Umbilical cord (tissue), 2 donors: ENCODE measurements around the gene CCDC51. TPM values are rescaled to one million over a fixed set of nuclear protein-coding genes. Genes with fewer than 3 reads are reported as not detected.
A peak's percentile ranks its signal among the peaks of the same experiment; 100 is the strongest.
"Not testable (repeated sequence)": the region's sequence is repeated elsewhere in the genome, so short reads cannot be mapped to it uniquely, and the experiment has no call there.

ENCODE experiments used
- DNase-seq: peaks from one replicate; pipeline ENCODE4 v3.0.0-alpha.2; 2015; ENCODE audit warnings: low spot score
- total RNA-seq: library from RNA; depleted of rRNA; stranded (reverse); fragments of >200 nt; gene quantifications from one replicate; pipeline ENCODE4 v1.2.3, GENCODE V29; 2014; ENCODE audit warnings: low replicate concordance; ENCODE audit not compliant: insufficient read depth

Gene CCDC51
- total RNA-seq, 1 donor from 2014 or later, result 4.8 TPM

DNA sequence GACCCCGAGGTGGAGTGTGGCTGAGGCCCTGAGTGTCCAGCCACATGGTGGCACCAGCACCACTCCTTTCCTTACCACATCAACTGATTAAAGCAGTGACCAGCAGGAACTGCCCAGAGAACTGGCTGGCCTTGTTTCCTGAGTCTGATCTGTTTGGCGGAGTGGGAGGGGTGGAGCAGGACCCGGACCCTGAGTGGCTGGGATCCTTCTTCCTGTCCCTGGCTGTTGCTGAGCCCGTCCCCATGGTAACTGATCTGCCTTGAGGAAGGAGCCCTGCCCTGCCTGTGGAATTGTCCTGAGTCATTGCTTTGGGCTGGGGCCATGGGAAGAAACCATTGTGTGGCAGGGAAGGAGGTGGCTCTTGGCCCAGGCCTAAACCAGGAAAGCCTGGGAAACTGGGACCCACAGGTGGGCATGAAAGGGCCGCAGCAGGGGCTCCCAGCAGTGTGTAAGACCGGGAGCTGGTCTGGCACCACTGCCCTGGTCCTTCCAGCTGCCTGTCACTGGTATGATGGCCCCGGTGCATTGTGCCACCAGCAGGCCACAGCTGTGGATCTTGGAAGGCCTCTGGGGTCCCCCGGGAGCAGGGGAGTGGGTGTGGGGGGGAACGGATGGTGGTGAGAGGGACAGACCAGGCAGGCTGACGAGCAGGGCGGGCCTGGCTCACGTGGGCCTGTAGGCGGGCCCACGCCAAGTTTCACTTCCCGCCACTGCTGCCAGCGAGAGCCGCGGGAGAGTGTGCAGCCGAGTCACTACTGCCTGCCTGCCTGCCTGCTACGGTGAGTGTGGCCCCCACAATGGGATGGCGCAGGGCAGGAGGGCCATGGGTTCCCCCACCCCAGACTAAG, 25.8 kb upstream of the CCDC51 start:
- DNase-seq, result peak; percentile 100

DNA sequence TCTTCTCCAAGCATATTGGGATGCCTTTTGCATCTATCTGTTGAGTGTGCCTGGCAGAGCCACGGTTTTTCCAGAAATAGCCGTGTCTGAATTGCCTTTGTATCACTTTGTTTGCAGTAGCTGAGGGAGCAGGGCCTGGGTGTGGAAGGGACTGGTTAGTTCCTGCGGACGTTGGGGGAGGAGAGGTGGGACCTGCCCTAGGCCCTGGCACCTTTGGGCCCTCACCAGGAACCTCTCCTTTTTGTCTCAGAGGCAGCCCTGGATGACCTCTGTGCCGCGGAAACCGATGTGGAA, 25.3 kb upstream of the CCDC51 start:
- DNase-seq, result no peak

DNA sequence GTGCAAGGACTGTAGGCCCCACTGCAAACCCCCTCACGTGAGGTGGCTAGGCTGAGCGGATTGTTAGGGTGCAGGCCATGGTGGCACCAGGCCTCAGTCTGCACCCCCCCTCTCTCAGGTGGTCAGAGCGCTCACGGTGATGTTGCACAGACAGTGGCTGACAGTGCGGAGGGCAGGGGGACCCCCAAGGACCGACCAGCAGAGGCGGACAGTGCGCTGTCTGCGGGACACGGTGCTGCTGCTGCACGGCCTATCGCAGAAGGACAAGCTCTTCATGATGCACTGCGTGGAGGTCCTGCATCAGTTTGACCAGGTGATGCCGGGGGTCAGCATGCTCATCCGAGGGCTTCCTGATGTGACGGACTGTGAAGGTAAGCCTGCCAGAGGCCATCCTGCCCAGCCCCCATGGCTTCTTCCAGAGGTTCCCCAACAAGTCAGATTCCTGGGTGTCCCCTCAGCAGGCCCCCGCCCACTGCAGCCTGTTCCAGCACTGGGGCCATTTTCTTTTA, 24.8 kb upstream of the CCDC51 start:
- DNase-seq, result no peak

DNA sequence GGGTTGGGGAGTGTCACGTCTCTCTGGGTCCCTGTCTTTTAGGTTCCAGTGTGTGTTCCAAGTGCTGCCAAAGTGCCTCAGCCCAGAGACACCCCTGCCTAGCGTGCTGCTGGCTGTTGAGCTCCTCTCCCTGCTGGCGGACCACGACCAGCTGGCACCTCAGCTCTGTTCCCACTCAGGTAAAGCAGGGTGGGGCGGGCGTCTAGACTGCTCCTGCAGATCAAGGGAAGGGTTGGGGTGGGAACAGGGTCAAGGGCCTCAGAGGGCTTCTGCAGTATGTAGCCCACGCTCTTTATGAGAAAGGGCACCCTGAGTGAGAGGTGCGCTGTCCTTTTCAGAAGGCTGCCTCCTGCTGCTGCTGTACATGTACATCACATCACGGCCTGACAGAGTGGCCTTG, 23.8 kb upstream of the CCDC51 start:
- DNase-seq, result no peak

DNA sequence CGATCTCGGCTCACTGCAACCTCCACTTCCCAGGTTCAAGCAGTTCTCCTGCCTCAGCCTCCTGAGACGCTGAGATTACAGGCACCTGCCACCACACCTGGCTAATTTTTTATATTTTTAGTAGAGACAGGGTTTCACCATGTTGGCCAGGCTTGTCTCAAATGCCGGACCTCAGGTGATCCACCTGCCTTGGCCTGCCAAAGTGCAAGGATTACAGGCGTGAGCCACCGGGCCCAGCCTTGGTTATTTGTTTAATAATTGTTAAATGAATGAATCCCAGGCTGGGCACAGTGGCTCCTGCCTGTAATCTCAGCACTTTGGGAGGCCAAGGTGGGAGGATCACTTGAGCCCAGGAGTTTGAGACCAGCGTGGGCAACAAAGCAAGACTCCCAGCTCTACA, 21.8 kb upstream of the CCDC51 start:
- not testable (repeated sequence) for DNase-seq

DNA sequence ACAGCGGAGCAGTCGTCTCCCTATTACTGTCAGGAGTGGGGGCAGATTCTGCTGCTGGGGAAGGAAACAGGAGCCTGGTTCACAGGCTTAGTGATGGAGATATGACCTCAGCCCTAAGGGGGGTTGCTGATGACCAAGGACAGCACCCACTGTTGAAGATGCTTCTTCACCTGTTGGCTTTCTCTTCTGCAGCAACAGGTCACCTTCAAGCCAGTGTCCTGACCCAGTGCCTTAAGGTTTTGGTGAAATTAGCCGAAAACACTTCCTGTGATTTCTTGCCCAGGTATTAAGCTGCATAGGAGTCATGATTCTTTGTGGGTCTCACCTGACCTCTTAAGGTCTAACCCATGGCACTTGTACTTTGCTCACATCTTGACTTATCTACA, 20.6 kb upstream of the CCDC51 start:
- no peak for DNase-seq

DNA sequence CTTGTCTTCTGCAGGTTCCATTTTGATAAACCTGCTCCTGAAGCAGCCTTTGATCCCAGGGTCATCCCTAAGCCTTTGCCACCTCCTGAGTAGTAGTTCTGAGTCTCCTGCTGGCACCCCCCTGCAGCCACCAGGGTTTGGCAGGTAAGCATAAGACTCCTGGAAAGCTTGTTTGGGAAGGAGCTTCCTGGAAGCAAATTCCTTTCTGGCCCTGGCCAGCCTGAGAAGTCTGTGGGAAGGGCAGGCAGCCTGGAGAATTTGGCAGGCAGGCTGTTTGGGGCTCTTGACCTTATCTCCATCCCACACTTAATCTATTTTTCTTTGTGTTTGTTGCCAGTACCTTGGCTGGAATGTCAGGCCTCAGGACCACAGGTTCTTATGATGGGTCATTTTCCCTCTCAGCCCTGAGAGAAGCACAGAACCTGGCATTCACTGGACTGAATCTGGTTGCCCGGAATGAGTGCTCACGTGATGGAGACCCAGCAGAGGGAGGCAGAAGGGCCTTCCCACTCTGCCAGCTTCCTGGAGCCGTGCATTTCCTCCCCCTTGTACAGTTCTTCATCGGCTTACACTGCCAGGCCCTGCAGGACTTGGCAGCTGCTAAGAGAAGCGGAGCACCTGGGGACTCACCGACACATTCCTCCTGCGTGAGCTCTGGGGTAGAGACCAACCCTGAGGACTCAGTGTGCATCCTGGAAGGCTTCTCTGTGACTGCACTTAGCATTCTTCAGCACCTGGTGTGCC, 20.0 kb upstream of the CCDC51 start:
- DNase-seq, result no peak

DNA sequence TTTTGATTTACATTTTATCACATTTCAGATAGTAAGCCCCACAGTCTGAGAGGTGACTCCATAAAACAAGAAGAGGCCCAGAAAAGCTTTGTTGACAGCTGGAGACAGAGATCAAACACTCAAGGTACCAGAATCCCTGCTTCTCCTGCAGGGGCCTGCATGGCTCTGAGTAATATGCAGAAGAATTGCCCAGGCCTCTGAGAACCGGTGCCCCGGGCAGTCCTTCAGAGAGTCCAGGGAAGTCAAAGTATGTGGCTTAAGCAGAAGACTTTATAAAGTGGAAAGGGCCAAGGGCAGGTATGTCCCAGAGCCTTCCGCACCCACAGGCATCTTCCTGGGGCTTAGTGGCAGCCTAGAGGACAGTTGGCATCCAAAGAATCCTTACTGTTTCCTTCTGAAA, 19.4 kb upstream of the CCDC51 start:
- DNase-seq, result no peak

DNA sequence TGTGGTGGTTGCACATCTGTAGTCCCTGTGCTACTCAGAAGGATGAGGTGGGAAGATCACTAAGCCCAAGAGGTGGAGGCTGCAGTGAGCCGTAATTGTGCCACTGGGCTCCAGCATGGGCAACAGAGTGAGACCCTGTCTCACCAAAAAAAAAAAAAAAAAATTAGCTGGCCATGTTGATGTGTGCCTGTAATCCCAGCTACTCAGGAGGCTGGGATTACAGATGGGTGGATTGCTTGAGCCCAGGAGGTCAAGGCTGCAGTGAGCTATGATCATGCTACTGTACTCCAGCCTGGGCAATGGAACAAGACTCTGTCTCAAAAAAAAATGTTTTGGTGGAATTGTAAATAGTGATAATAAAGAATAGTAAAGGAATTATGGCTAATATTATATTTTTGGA, 16.5 kb upstream of the CCDC51 start:
- DNase-seq, result no peak

DNA sequence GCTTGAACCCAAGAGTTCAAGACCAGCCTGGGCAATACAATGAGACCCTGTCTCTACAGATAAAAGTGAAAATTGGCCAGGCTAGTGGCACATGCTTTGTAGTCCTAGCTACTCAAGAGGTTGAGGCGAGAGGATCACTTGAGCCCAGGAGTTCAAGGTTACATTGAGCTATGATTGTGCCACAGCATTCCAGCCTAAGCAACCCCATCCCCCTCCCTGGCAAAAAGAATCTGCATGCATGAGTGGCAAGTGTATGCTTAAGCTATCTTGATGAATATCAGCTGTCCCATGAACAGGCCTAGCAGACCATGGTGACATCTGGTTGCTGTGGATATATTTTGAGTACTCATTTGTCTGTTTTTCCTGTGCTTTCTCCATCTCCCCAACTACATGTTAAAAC, 11.4 kb upstream of the CCDC51 start:
- no peak for DNase-seq

DNA sequence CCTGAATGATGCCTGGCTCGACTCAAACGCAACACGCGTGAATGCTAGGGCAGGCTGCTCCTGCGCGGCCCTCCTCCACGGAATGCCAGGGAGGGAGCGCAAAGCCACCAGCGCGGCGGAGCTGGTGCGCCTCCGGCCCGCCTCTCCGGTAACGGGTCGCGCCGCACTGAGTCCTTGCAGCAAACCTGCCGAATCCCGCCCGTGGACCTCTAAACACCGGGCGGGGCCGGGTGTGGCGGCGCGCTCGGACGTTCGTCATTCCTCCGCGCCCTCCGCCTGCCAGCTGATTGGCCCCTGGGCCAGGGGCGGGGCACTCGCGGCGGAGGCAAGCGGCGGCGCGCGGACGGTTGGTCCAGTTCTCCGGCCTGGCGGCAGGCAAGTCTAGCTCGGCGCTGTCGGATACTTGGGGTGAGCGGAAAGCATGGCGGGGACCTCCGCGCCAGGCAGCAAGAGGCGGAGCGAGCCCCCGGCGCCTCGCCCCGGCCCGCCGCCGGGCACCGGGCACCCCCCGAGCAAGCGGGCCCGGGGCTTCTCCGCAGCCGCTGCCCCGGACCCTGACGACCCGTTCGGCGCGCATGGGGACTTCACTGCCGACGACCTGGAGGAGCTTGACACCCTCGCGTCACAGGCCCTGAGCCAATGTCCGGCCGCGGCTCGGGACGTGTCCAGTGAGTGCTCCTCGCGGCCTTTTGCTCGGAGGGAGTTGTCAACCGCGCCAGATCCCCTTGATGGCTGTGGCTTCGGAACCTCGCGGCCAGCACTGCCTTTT, 6.7 kb upstream of the CCDC51 start, which contains the start of gene ATRIP:
TSS of gene ATRIP (plus strand) at position 313 of the 769 bp plus-strand sequence. CDS start at position 422, 109 bp downstream.
- peak; percentile 90 for DNase-seq

DNA sequence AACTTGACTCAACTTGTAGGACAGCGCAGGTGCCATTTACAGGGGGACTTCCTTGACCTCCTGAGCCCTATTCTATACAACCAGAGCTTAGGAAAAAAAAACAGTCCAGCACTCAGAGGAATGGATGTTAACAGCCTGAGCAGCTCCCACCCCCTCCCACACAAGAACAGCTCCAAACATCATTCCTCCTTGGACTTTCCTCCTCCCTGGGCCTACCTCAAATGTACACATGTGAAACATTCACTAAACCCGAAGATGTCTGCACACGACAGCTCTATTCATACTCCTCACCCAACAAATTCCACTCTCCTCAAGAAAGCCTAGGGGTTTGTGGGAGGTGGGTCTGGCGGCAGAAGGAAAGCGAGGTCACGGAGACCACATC, 6.1 kb upstream of the CCDC51 start:
- DNase-seq, result no peak

DNA sequence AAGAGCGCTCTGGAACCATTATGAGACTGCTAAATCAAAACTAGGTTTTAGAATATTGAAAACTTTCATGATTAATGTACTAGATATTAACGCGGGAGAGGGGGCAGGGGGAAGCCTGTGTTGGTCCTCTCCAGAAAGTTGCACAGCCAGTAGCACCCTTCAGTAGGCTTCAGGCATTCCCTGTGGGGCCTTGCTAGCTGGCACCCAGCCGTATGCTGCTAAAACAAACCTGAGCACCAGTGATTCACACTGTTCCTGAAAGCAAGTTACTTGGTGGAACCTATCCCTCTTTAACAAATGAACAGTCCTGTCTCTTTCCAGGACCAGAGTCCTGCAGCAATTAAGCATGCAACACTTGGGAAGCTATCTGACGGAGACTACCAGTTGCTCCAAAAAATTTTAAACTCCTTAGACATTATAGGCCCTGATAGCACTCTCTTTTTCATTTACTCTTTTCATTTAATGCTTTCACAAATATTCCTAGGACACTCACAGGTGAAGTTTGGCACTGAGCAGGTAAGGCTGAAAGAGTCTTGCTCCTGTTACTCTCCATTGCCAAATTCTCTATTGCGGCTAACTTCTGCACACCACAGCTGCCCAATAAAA, 5.5 kb upstream of the CCDC51 start:
- DNase-seq, result no peak

DNA sequence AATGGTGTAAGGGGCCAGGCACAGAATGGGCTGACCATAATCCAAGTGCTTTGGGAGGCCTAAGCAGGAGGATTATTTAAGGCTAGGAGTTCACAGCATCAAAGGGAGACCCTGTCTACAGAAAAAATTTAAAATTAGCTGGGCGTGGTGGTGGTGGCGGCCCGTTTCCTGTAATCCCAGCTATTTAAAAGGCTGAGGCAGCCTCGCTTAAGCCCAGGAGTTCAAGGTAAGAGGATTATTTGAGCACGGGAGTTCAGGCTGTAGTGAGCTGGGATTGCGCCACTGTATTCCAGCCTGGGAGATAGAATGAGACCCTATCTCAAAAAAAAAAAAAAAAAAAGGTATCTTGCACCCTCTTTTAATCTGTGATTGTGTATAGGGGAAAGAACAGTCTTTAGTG, 2.0 kb upstream of the CCDC51 start:
- DNase-seq, result peak; percentile 22

DNA sequence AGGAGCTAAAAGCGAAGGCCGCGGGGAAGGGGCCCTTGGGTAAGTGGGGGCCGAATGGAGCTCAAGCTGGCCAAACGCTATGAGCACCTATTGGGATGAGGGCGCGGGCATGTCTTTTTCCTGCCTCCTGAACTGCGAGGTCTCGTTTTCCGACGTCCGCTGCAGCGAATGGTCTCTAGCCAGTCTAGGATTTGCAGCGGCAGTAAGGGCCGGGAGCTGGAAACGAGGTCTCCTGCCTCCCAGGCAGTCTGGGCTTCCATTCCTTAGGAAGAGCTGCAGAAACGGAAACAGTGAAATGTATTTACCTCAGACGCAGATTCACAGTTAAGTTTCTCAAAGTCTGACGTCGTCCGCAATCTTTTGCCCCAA, 655 bp upstream of the CCDC51 start:
- DNase-seq, result no peak

DNA sequence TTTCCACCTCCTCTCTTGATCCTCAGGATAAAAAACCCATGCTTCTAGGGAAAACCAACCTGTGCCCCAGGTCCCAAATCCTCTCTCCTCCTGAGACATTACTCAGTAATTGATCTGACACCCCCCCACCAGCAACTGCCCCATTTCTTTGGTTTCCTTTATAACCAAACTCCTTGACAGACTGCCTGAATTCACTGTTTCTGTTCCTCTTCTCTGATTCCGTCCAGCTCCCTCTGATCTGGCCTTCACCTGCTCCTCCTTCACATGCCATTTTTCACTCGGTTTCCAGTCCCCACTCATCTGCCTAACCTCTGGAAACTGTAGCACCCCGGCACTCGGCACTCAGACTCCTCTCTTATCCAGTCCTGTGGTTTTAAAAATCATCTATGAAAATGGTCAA, 2.1 kb downstream of the CCDC51 start:
- DNase-seq, result no peak

DNA sequence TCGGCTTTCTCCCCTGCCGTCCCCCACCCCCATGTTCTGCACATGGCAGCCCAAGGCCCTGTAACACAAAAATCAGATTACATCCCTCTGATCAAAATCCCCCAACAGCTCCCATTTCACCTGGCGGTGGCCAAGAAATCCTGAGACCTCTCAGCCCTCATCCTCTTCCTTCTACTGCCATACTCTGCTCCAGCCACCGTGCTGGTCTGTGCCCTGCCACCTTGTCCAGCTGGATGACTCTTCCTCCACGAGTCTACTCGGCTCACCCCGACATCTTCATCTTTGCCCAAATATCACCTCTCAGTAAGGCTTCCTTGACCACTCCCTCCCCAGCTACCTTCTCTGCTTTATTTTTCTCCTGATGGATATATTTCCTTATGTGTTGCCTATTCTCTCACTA, 3.1 kb downstream of the CCDC51 start:
- no peak for DNase-seq

DNA sequence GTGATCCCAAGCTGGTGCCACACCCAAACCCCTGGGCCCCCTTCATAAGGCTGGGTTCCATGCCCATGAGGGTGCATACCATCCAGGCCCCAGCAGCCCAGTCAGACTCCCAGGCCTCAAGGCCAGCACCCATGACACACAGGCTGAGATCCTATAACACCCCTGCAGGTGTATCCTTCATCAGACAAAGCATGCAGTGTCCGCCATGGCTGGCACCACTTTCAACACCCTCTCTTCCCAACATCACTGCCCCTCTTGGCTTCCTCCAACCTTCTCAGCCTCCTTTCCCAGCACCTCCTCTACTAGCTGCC, 3.5 kb downstream of the CCDC51 start:
- no peak for DNase-seq

DNA sequence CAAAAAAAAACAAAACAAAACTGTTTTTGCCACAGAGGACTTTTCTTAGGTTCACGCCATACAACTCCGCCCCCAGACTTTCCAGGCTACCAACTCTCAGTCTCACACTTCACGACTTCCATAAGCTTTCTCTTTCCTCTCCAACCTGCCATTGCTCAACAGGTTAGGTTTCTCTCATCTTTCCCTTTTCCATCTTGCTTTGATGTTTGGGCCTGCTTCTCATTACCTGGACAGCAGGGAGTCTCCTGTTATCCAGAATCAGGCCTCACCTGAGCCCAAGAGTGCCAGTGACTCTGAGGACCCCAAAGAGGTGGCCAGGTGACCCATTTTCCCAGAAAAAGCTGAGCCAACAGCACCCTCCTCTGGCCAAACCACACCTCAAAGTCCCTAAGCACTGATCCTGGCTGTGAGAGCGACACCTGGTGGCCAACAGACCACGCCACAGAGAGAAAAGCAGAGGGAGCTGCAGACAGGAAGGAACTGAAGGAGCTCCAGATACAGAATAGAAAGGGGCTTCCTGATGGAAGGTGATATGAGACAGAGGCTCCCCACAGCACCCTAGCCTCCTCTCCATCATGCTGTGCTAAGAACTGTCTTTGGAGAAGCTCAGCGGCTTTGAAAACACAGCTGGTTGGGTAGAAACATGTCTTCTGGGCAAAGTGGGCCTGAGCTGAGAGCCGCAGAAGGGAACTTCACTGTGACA, 4.0 kb downstream of the CCDC51 start:
- peak; percentile 85 for DNase-seq

DNA sequence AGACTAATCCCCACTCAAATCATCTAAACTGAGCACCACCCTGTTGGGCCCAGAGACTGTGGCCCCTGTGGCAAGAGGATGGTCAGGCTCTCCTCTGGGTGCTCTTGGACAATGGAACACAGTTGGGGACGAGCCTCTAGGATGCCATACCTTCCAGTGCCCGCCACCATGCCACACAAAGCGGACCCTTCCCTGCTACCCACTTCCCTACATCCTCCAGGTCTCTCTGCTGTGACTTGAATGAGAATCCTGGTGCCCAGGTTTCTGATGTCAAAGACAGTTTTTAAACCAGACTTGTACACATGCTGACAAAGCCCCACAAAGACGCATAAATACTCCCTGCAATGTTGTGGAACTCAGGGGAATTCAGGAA, 4.7 kb downstream of the CCDC51 start:
- DNase-seq, result no peak

DNA sequence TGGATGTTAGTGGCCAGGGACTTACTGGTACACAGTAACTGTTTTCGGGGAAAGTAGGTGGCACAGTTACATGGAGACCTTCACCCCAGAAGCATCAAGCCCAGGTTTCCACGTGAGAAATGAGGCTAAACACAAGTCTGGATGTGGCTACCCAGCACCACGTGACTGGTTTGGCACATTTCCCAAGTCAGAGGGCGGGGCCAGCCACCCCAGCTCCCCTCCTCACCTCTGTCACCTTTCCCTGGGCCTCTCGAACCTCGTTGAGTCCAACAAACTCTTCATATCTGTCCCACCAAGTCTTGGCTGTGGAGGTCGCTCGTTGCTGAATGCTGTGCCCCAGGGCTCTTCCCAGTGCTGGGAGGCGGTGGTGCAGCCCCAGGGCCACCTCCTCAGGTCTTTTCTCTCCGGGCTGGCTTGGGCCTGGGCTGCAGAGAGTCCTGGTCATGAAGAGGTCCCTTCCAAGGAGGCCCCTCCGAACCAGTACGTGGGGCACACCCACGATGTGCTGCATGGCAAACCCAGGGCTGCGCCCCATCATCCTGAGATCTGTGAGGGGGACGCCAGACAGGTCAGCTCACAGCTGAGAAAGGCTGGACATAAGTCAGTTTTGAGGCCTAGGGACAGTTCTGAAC, 5.2 kb downstream of the CCDC51 start:
- DNase-seq, result no peak
